Endodermal cell (in vitro differentiated cells): ENCODE results near the gene TBX18. TPM values are rescaled to one million over a fixed set of nuclear protein-coding genes. Genes with fewer than 3 reads are reported as not detected.

Experiments used
- DNase-seq: peaks from one replicate; pipeline ENCODE4 v3.0.0-alpha.2; 2017
- H3K27ac ChIP-seq: 2 replicates; pipeline ENCODE4 v1.5.1; 2013; ENCODE audit warnings: mild to moderate bottlenecking, low read depth, low read length, moderate library complexity
- H3K27me3 ChIP-seq: 2 replicates; pipeline ENCODE4 v1.6.1; 2013; ENCODE audit warnings: mild to moderate bottlenecking, low read length, moderate library complexity; ENCODE audit not compliant: insufficient read depth, control insufficient read depth, poor library complexity, severe bottlenecking
- H3K36me3 ChIP-seq: 2 replicates; pipeline ENCODE4 v1.7.0; 2013; ENCODE audit warnings: mild to moderate bottlenecking, low read length, moderate library complexity; ENCODE audit not compliant: control insufficient read depth, insufficient read depth
- H3K4me1 ChIP-seq: one replicate; pipeline ENCODE4 v1.7.0; 2013; ENCODE audit warnings: low read length; ENCODE audit not compliant: control insufficient read depth, insufficient read depth
- H3K4me3 ChIP-seq: 2 replicates; pipeline ENCODE4 v1.5.1; 2013; ENCODE audit warnings: mild to moderate bottlenecking, low read length, moderate library complexity
- H3K9ac ChIP-seq: 2 replicates; pipeline ENCODE4 v1.6.1; 2013; ENCODE audit warnings: mild to moderate bottlenecking, low read length, moderate library complexity; ENCODE audit not compliant: poor library complexity, severe bottlenecking; ENCODE audit errors: extremely low read depth
- H3K9me3 ChIP-seq: 2 replicates; pipeline ENCODE4 v1.6.1; 2013; ENCODE audit warnings: mild to moderate bottlenecking, low read length, moderate library complexity; ENCODE audit not compliant: control insufficient read depth
- H3K27ac Mint-ChIP-seq: 2 replicates; pipeline ENCODE4 v1.8.0; 2020; ENCODE audit warnings: mixed read lengths
- H3K27me3 Mint-ChIP-seq: 2 replicates; pipeline ENCODE4 v1.8.0; 2021; ENCODE audit warnings: mild to moderate bottlenecking, mixed read lengths; ENCODE audit not compliant: insufficient read depth
- H3K36me3 Mint-ChIP-seq: 2 replicates; pipeline ENCODE4 v1.8.0; 2020; ENCODE audit warnings: low read depth, mixed read lengths
- H3K4me1 Mint-ChIP-seq: 2 replicates; pipeline ENCODE4 v1.8.0; 2020; ENCODE audit warnings: mixed read lengths
- H3K4me3 Mint-ChIP-seq: 2 replicates; pipeline ENCODE4 v1.8.0; 2020; ENCODE audit warnings: mild to moderate bottlenecking, moderate library complexity, mixed read lengths
- H3K9me3 Mint-ChIP-seq: 2 replicates; pipeline ENCODE4 v1.8.0; 2020; ENCODE audit warnings: mild to moderate bottlenecking, mixed read lengths
- WGBS, 2 experiments: methylation state at CpG; one replicate each; pipeline versions ENCODE4 v1.1.5 to v1.1.7; 2013; ENCODE audit warnings: missing lambda C conversion rate in 2 of 2, mixed read lengths in 1 of 2; ENCODE audit not compliant: insufficient coverage in 1 of 2, insufficient read length in 1 of 2; 5-methylcytosine and 5-hydroxymethylcytosine counted together
- total RNA-seq, 2 donors: library from RNA; stranded (reverse); fragmentation: NEBNext Ultra II Directional in 1 of 2; extraction: Animal tissue kit (Norgen Biotek cat#: 25700) in 1 of 2; gene quantifications; 2 replicates in 1 of 2; 3 replicates in 1 of 2; pipeline ENCODE4 v1.2.1, GENCODE V29; 2021
- TF ChIP-seq, protein P1 (sequence below): fragments of 200-600 bp; sonication (generic); conservative IDR thresholded peaks from 2 replicates; pipeline ENCODE4 v1.5.0; 2021; ENCODE audit warnings: antibody characterized with exemption, mild to moderate bottlenecking

TBX18 gene
- total RNA-seq, 2 donors from 2014 or later: 1.3 to 2.3 TPM

DNA sequence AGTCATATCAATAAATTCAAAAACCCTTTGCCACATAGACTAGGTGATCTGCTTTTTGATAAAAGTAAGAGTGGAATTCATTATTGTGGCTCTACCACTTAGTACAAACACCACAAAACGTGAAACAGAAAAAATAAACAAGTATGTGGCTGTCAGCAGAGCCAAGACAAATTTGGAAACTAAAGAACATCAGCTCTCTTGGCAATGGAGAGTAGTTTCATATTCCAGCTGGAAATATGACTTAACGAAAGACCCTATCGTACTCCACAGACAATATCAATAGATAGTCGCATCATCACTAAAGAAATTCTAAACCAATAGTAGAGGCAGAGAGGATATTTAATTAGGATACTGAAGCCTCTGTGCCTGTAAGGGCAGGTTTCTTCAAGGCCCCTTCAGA, 20.8 kb downstream of the TBX18 start:
- TF ChIP-seq, protein P1, sequence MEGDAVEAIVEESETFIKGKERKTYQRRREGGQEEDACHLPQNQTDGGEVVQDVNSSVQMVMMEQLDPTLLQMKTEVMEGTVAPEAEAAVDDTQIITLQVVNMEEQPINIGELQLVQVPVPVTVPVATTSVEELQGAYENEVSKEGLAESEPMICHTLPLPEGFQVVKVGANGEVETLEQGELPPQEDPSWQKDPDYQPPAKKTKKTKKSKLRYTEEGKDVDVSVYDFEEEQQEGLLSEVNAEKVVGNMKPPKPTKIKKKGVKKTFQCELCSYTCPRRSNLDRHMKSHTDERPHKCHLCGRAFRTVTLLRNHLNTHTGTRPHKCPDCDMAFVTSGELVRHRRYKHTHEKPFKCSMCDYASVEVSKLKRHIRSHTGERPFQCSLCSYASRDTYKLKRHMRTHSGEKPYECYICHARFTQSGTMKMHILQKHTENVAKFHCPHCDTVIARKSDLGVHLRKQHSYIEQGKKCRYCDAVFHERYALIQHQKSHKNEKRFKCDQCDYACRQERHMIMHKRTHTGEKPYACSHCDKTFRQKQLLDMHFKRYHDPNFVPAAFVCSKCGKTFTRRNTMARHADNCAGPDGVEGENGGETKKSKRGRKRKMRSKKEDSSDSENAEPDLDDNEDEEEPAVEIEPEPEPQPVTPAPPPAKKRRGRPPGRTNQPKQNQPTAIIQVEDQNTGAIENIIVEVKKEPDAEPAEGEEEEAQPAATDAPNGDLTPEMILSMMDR: no peak
- Histone ChIP-seq H3K36me3 (no peaks in the 10 kb centered on the region), H3K9me3 (no peaks in the 10 kb centered on the region), H3K27ac (no peak overlapping the region), H3K9ac (no peak overlapping the region), H3K4me3 (no peak overlapping the region), H3K27me3 (no peaks in the 10 kb centered on the region), H3K4me1 (no peaks in the 10 kb centered on the region)
- no peak overlapping the region for H3K4me3 Mint-ChIP-seq
- WGBS, 2 experiments: 60 to 92% methylated on average over 1 to 3 of the region's 4 CpGs
- DNase-seq: no peak
- no peak overlapping the region for H3K27ac Mint-ChIP-seq
- H3K9me3 Mint-ChIP-seq: no peaks in the 10 kb centered on the region
- H3K4me1 Mint-ChIP-seq: peaks cover 4% of the 10 kb centered on the region
- H3K27me3 Mint-ChIP-seq: peaks cover 5% of the 10 kb centered on the region
- no peaks in the 10 kb centered on the region for H3K36me3 Mint-ChIP-seq

DNA sequence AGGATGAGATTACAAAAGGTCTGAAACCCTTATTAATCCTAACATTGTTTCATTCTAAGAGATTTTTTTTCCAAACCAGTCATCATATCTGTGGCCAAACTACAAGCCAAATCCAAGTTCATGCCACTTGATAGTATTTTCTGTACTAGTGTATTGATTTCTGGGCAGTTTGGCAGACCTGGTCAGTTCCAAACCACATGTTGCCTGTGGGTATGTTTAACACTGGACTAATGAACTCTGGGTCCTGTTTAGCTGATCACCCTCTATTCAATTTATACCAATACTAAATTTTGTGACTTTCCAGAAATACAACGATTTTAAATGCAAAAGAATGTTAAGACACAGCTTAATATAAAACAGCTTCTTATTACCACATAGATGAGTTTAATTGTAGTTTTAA, 24.0 kb downstream of the TBX18 start:
- TF ChIP-seq, protein P1: no peak
- 100% methylated on average over 1 of the region's 1 CpG; no CpG with 5 or more reads in 1 of the 2 experiments for WGBS, 2 experiments
- H3K27me3 ChIP-seq: no peaks in the 10 kb centered on the region

DNA sequence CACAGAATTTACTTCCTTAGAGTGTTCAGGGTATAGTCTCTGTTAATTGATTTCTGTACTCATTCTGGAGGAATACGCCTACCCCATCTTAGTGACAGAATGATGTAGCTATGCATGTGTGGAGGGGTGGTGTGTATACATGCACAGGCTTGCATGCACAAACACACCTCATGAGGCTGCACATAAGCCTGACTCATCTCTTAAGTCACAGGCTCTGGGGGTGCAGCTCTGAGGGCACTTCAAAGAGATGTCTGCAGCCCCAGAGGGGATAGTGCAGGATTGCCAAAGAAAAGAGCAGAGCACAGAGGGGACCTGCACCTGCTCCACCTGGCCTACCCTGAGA, 24.6 kb downstream of the TBX18 start:
- H3K9me3 Mint-ChIP-seq: no peaks in the 10 kb centered on the region
- H3K4me3 ChIP-seq: no peak overlapping the region
- no peaks in the 10 kb centered on the region for H3K27me3 ChIP-seq
- no peak overlapping the region for H3K4me3 Mint-ChIP-seq
- H3K27ac ChIP-seq: no peak overlapping the region
- DNase-seq: no peak
- H3K9me3 ChIP-seq: no peaks in the 10 kb centered on the region
- H3K27me3 Mint-ChIP-seq: peaks cover 14% of the 10 kb centered on the region
- WGBS, 2 experiments: 81% methylated on average over 1 of the region's 1 CpG; no CpG with 5 or more reads in 1 of the 2 experiments
- no peaks in the 10 kb centered on the region for H3K36me3 ChIP-seq
- TF ChIP-seq, protein P1: no peak
- H3K4me1 Mint-ChIP-seq: peaks cover 4% of the 10 kb centered on the region
- no peaks in the 10 kb centered on the region for H3K4me1 ChIP-seq
- no peak overlapping the region for H3K27ac Mint-ChIP-seq
- no peaks in the 10 kb centered on the region for H3K36me3 Mint-ChIP-seq
- H3K9ac ChIP-seq: no peak overlapping the region

More for the DNA sequence above, 24.0 kb downstream of the TBX18 start:
- Mint-ChIP-seq H3K27ac (no peak overlapping the region), H3K27me3 (peaks cover 14% of the 10 kb centered on the region), H3K4me1 (peaks cover 4% of the 10 kb centered on the region), H3K36me3 (no peaks in the 10 kb centered on the region), H3K4me3 (no peak overlapping the region), H3K9me3 (no peaks in the 10 kb centered on the region)
- H3K36me3 ChIP-seq: no peaks in the 10 kb centered on the region
- H3K27ac ChIP-seq: no peak overlapping the region
- H3K4me3 ChIP-seq: no peak overlapping the region
- no peaks in the 10 kb centered on the region for H3K9me3 ChIP-seq
- H3K9ac ChIP-seq: no peak overlapping the region
- DNase-seq: no peak
- no peaks in the 10 kb centered on the region for H3K4me1 ChIP-seq
